ENCODE results near the gene LNPEP. TPM values are rescaled to one million over a fixed set of nuclear protein-coding genes. Genes with fewer than 3 reads are reported as not detected.

The LNPEP gene
- total and polyA plus RNA-seq, 2 donors (not counting 1 experiment from before 2014, with no cell fraction given) = 10.5 to 92.9 TPM

DNA sequence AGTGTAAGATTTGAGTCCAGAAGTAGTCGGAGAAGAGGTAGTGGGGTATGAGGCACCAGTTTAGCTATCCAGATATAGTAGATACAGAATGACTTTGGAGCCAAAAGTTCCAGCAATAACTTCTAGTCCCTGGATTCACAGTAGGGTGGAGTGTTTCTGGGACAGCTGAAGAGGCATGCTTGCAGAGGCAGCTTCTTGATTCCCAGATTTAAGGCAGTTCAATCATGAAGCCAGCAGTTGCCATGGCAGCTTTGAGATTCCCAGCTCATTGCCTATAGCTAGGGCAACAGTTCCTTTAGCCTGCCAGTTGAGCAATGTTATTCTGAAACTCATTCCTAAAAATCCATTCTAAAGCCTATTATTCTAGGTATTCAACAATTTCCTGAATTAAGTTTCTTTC, 127.4 kb downstream of the LNPEP start:
- Histone ChIP-seq H3K4me1 (ENCODE audit: control insufficient read depth in 2 of 2, insufficient read depth in 2 of 2, low read length in 2 of 2) (peaks cover 0 to 3% of the 10 kb centered on the region in 2 donors), H3K27ac (ENCODE audit: low read length in 2 of 2) (no peak overlapping the region), H3K9me3 (ENCODE audit: control extremely low read depth in 1 of 3, control insufficient read depth in 2 of 3, insufficient read depth in 1 of 3, low read length in 2 of 3) (no peaks in the 10 kb centered on the region), H3K36me3 (replicated peaks in 1 of 2; ENCODE audit: control extremely low read depth in 1 of 2, control insufficient read depth in 1 of 2, extremely low read depth in 1 of 2, insufficient read depth in 2 of 2, low read length in 1 of 2) (no peaks in the 10 kb centered on the region), H4K20me1 (ENCODE audit: control insufficient read depth, insufficient read depth, low read length, poor library complexity, severe bottlenecking) (no peaks in the 10 kb centered on the region), H3K27me3 (replicated peaks in 1 of 4; ENCODE audit: control extremely low read depth in 1 of 4, control insufficient read depth in 3 of 4, insufficient read depth in 4 of 4, low read length in 3 of 4) (no peaks in the 10 kb centered on the region), H3K4me2 (replicated peaks; ENCODE audit: low read depth, low read length, poor library complexity, severe bottlenecking) (no peak overlapping the region), H3K9ac (ENCODE audit: low read length) (no peak overlapping the region), H3K4me3 (ENCODE audit: control extremely low read depth in 1 of 5, extremely low read depth in 1 of 5, insufficient read depth in 1 of 5, low read depth in 2 of 5, low read length in 4 of 5) (no peak overlapping the region), H2AFZ (ENCODE audit: insufficient read depth, low read depth, low read length, poor library complexity, severe bottlenecking) (no peak overlapping the region), H3K79me2 (ENCODE audit: control insufficient read depth, insufficient read depth, low read length) (no peaks in the 10 kb centered on the region)
- Mint-ChIP-seq H3K4me1 (peaks cover 2% of the 10 kb centered on the region), H3K27ac (no peak overlapping the region), H3K9me3 (ENCODE audit: insufficient read depth) (peaks cover 3% of the 10 kb centered on the region), H3K27me3 (no peaks in the 10 kb centered on the region), H3K4me3 (no peak overlapping the region)
- ATAC-seq (ENCODE audit: low read depth) (no peak), DNase-seq (no peak)
- intact Hi-C loops (cut with micrococcal nuclease) = no loop called here
- no peak for TF ChIP-seq EZH2 (IDR thresholded peaks at IDR 0.05; ENCODE audit: borderline replicate concordance, insufficient read depth, low read depth, low read length, poor library complexity, severe bottlenecking)
- TF ChIP-seq, protein P1, sequence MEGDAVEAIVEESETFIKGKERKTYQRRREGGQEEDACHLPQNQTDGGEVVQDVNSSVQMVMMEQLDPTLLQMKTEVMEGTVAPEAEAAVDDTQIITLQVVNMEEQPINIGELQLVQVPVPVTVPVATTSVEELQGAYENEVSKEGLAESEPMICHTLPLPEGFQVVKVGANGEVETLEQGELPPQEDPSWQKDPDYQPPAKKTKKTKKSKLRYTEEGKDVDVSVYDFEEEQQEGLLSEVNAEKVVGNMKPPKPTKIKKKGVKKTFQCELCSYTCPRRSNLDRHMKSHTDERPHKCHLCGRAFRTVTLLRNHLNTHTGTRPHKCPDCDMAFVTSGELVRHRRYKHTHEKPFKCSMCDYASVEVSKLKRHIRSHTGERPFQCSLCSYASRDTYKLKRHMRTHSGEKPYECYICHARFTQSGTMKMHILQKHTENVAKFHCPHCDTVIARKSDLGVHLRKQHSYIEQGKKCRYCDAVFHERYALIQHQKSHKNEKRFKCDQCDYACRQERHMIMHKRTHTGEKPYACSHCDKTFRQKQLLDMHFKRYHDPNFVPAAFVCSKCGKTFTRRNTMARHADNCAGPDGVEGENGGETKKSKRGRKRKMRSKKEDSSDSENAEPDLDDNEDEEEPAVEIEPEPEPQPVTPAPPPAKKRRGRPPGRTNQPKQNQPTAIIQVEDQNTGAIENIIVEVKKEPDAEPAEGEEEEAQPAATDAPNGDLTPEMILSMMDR (IDR thresholded peaks at IDR 0.05) = no peak
- POLR2A ChIA-PET = no interaction called here
- WGBS (ENCODE audit: insufficient coverage) = no CpG with 5 or more reads among the region's 1 CpG
- CTCF ChIA-PET = no interaction called here

DNA sequence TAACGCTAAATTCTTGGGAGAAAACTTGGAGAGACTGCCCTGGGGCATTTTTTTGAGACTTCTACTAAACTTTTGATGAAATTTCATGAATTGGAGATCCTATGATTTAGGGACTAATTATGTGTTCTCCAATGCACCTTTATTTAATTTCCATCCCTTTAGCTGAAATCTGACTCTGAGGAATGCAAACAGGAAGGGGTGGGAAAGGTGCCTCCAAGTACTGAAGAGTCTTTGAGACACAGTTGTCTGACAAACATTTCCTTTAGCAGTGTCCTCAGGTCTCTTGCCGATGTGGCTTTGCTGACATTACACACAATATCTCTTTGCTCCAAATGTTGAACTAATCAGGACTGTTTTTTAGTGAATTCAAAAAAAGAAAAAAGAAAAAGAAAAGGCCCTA, 129.6 kb downstream of the LNPEP start:
- intact Hi-C loops (cut with micrococcal nuclease) = no loop called here
- Mint-ChIP-seq H3K27me3 (peaks cover 7% of the 10 kb centered on the region), H3K27ac (no peak overlapping the region), H3K9me3 (ENCODE audit: insufficient read depth) (no peaks in the 10 kb centered on the region), H3K4me1 (peaks cover 2% of the 10 kb centered on the region), H3K4me3 (no peak overlapping the region)
- Histone ChIP-seq H3K4me1 (ENCODE audit: control insufficient read depth in 2 of 2, insufficient read depth in 2 of 2, low read length in 2 of 2) (peaks cover 0 to 3% of the 10 kb centered on the region in 2 donors), H3K9ac (ENCODE audit: low read length) (no peak overlapping the region), H3K36me3 (replicated peaks in 1 of 2; ENCODE audit: control extremely low read depth in 1 of 2, control insufficient read depth in 1 of 2, extremely low read depth in 1 of 2, insufficient read depth in 2 of 2, low read length in 1 of 2) (no peaks in the 10 kb centered on the region), H3K27me3 (replicated peaks in 1 of 4; ENCODE audit: control extremely low read depth in 1 of 4, control insufficient read depth in 3 of 4, insufficient read depth in 4 of 4, low read length in 3 of 4) (no peaks in the 10 kb centered on the region), H3K27ac (ENCODE audit: low read length in 2 of 2) (no peak overlapping the region), H3K4me3 (ENCODE audit: control extremely low read depth in 1 of 5, extremely low read depth in 1 of 5, insufficient read depth in 1 of 5, low read depth in 2 of 5, low read length in 4 of 5) (no peak overlapping the region), H3K4me2 (replicated peaks; ENCODE audit: low read depth, low read length, poor library complexity, severe bottlenecking) (no peak overlapping the region), H3K9me3 (ENCODE audit: control extremely low read depth in 1 of 3, control insufficient read depth in 2 of 3, insufficient read depth in 1 of 3, low read length in 2 of 3) (no peaks in the 10 kb centered on the region), H2AFZ (ENCODE audit: insufficient read depth, low read depth, low read length, poor library complexity, severe bottlenecking) (no peak overlapping the region), H3K79me2 (ENCODE audit: control insufficient read depth, insufficient read depth, low read length) (no peaks in the 10 kb centered on the region), H4K20me1 (ENCODE audit: control insufficient read depth, insufficient read depth, low read length, poor library complexity, severe bottlenecking) (no peaks in the 10 kb centered on the region)
- no CpG with 5 or more reads among the region's 2 CpGs for WGBS (ENCODE audit: insufficient coverage)
- DNase-seq (no peak), ATAC-seq (ENCODE audit: low read depth) (no peak)
- TF ChIP-seq EZH2 (IDR thresholded peaks at IDR 0.05; ENCODE audit: borderline replicate concordance, insufficient read depth, low read depth, low read length, poor library complexity, severe bottlenecking) = no peak
- TF ChIP-seq, protein P1 (IDR thresholded peaks at IDR 0.05) = no peak
- ChIA-PET POLR2A (no interaction called here), CTCF (no interaction called here)

Data from B cell (primary cell).